Loucy (cell line): ENCODE measurements around the gene PRKAA2.

ENCODE experiments used
- H2AFZ ChIP-seq: fragments of 200-600 bp; sonication (generic); 2 replicates; pipeline ENCODE4 v1.6.0; 2016; ENCODE audit warnings: antibody characterized with exemption, mild to moderate bottlenecking, low read length, moderate library complexity
- H3F3A ChIP-seq: fragments of 200-600 bp; 2 replicates; pipeline ENCODE4 v1.6.0; 2016; ENCODE audit warnings: antibody characterized with exemption, low read depth, mild to moderate bottlenecking
- H3K27me3 ChIP-seq: fragments of 200-600 bp; sonication (generic); 2 replicates; pipeline ENCODE4 v1.6.1; 2014; ENCODE audit warnings: low read length, mild to moderate bottlenecking; ENCODE audit not compliant: insufficient read depth, poor library complexity, severe bottlenecking
- H3K36me3 ChIP-seq: fragments of 200-600 bp; sonication (generic); 2 replicates; pipeline ENCODE4 v1.6.1; 2016; ENCODE audit warnings: low read length; ENCODE audit not compliant: insufficient read depth
- H3K4me1 ChIP-seq: fragments of 200-600 bp; sonication (generic); 2 replicates; pipeline ENCODE4 v1.5.1; 2014; ENCODE audit warnings: low read length, mild to moderate bottlenecking; ENCODE audit not compliant: insufficient read depth, poor library complexity, severe bottlenecking
- H3K4me2 ChIP-seq: fragments of 200-600 bp; sonication (generic); 2 replicates; pipeline ENCODE4 v1.6.0; 2014; ENCODE audit warnings: antibody characterized with exemption, low read length, low read depth, mild to moderate bottlenecking; ENCODE audit not compliant: poor library complexity, severe bottlenecking
- H3K4me3 ChIP-seq: fragments of 200-600 bp; sonication (generic); 2 replicates; pipeline ENCODE4 v1.5.1; 2014; ENCODE audit warnings: low read length, mild to moderate bottlenecking, mixed read lengths; ENCODE audit not compliant: poor library complexity, severe bottlenecking
- H3K79me2 ChIP-seq: fragments of 200-600 bp; sonication (generic); 2 replicates; pipeline ENCODE4 v1.6.1; 2014; ENCODE audit warnings: low read length; ENCODE audit not compliant: insufficient read depth
- H3K9ac ChIP-seq: fragments of 200-600 bp; sonication (generic); 2 replicates; pipeline ENCODE4 v1.6.0; 2014; ENCODE audit warnings: mild to moderate bottlenecking, low read depth, low read length, moderate library complexity; ENCODE audit not compliant: poor library complexity, severe bottlenecking
- H3K9me2 ChIP-seq: fragments of 200-600 bp; sonication (generic); replicated peaks from 2 replicates; pipeline ENCODE4 v1.6.1; 2016; ENCODE audit warnings: low read depth, low read length, mixed read lengths
- H3K9me3 ChIP-seq: fragments of 200-600 bp; sonication (generic); 2 replicates; pipeline ENCODE4 v1.6.1; 2014; ENCODE audit warnings: mild to moderate bottlenecking, antibody characterized with exemption, low read length, low read depth; ENCODE audit not compliant: insufficient read depth
- H4K20me1 ChIP-seq: fragments of 200-600 bp; sonication (generic); 2 replicates; pipeline ENCODE4 v1.6.0; 2014; ENCODE audit warnings: antibody characterized with exemption, low read length, mild to moderate bottlenecking; ENCODE audit not compliant: insufficient read depth, poor library complexity, severe bottlenecking
- EZH2phosphoT487 ChIP-seq: fragments of 200-600 bp; IDR thresholded peaks from 2 replicates; pipeline ENCODE4 v1.6.1; 2018; ENCODE audit warnings: antibody characterized with exemption, mild to moderate bottlenecking, moderate library complexity, borderline replicate concordance
- TF ChIP-seq, protein P1 (sequence below): fragments of 200-600 bp; sonication (generic); conservative IDR thresholded peaks from 2 replicates; pipeline ENCODE4 v1.5.1; 2014; ENCODE audit warnings: mild to moderate bottlenecking, antibody characterized with exemption, low read length

The PRKAA2 gene

DNA sequence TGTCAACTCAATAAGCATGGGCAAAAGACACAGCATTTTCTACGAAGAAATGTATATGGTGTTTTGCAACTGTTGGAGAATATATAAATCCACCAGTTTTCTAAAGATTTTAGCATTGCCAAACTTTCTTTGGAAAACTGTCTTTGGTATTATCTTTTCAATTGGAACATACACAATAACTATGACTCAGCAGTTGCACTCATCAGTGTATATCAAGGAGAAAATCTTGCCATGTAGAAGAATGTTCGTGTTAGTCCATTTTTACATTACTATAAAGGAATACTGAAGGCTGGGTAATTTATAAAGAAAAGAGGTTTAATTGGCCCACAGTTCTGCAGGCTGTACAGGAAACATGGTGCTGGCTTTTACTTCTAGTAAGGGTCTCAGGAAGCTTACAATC, 41.1 kb downstream of the PRKAA2 start:
- Histone ChIP-seq H3K36me3 (no peaks in the 10 kb centered on the region), H3K4me3 (no peak overlapping the region), H2AFZ (no peak overlapping the region), H3K4me2 (no peak overlapping the region), H3F3A (no peaks in the 10 kb centered on the region), H3K4me1 (no peaks in the 10 kb centered on the region), H3K27me3 (no peaks in the 10 kb centered on the region), H3K79me2 (no peaks in the 10 kb centered on the region), H3K9ac (no peak overlapping the region), H3K9me3 (no peaks in the 10 kb centered on the region), H3K9me2 (no peaks in the 10 kb centered on the region), H4K20me1 (no peaks in the 10 kb centered on the region)
- TF ChIP-seq, protein P1, sequence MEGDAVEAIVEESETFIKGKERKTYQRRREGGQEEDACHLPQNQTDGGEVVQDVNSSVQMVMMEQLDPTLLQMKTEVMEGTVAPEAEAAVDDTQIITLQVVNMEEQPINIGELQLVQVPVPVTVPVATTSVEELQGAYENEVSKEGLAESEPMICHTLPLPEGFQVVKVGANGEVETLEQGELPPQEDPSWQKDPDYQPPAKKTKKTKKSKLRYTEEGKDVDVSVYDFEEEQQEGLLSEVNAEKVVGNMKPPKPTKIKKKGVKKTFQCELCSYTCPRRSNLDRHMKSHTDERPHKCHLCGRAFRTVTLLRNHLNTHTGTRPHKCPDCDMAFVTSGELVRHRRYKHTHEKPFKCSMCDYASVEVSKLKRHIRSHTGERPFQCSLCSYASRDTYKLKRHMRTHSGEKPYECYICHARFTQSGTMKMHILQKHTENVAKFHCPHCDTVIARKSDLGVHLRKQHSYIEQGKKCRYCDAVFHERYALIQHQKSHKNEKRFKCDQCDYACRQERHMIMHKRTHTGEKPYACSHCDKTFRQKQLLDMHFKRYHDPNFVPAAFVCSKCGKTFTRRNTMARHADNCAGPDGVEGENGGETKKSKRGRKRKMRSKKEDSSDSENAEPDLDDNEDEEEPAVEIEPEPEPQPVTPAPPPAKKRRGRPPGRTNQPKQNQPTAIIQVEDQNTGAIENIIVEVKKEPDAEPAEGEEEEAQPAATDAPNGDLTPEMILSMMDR: no peak
- no peak for TF ChIP-seq EZH2phosphoT487

DNA sequence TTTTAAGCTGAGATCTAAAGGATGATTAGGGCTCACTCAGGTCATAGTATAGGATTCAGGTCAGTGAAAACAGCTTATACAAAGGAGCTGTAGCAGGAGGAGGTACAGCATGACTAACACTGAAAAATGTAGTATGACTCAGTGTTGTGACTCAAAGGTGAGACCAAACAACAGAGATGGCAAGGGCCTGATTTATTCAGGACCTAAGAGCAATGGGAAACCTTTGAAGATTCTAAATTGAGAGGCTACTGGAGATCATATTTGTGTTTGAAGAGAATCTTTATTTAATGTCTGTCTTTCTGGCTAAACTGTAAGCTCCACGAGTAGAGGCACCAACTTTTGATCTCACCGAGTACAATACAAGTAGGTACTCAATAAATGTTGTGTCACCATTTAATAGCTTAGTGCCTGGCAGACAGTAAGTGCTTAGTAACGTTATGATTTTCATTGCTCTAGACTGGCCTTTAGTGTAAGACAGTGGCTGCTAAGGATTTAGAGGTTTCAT, 43.5 kb downstream of the PRKAA2 start:
- H4K20me1 ChIP-seq: no peaks in the 10 kb centered on the region
- no peak overlapping the region for H2AFZ ChIP-seq
- TF ChIP-seq EZH2phosphoT487: no peak
- TF ChIP-seq, protein P1: no peak
- no peaks in the 10 kb centered on the region for H3K27me3 ChIP-seq
- H3K4me3 ChIP-seq: no peak overlapping the region
- no peaks in the 10 kb centered on the region for H3F3A ChIP-seq
- H3K9ac ChIP-seq: no peak overlapping the region
- no peaks in the 10 kb centered on the region for H3K79me2 ChIP-seq
- no peaks in the 10 kb centered on the region for H3K9me2 ChIP-seq
- H3K9me3 ChIP-seq: no peaks in the 10 kb centered on the region
- H3K4me1 ChIP-seq: no peaks in the 10 kb centered on the region
- no peaks in the 10 kb centered on the region for H3K36me3 ChIP-seq
- H3K4me2 ChIP-seq: no peak overlapping the region

DNA sequence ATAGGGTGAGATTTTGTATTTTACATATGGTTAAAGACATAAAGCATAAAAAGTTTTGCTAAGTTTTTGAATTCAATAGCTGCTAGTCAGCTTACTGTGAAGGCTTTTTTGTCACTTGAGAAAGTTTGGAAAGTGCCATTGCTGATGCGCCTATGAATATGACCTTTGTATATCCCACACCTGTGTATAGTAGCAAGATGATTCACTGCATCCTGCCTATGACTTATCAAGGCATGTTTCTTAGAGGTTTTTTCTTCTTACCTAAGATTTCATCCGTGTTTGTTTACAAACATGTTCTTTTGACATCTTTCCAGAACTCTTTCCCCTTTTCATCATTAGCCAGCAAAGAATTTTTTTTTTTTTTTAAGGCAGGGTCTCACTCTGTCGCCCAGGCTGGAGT, 51.5 kb downstream of the PRKAA2 start:
- Histone ChIP-seq H3K36me3 (no peaks in the 10 kb centered on the region), H3K27me3 (no peaks in the 10 kb centered on the region), H4K20me1 (no peaks in the 10 kb centered on the region), H3K79me2 (no peaks in the 10 kb centered on the region), H3F3A (no peaks in the 10 kb centered on the region), H3K4me2 (no peak overlapping the region), H2AFZ (no peak overlapping the region), H3K4me3 (no peak overlapping the region), H3K9me3 (0 out of 2 replicates have a peak, but pooled peaks cover 8% of the 10 kb centered on the region), H3K9ac (no peak overlapping the region), H3K4me1 (no peaks in the 10 kb centered on the region), H3K9me2 (no peaks in the 10 kb centered on the region)
- TF ChIP-seq, protein P1: no peak
- no peak for TF ChIP-seq EZH2phosphoT487
